Subcutaneous abdominal adipose tissue (tissue), 5 donors: ENCODE results near the gene TREML1.

ENCODE experiments used
- H3K27ac ChIP-seq: one replicate; pipeline ENCODE4 v1.7.0; 2013; ENCODE audit warnings: low read depth, mild to moderate bottlenecking, inconsistent platforms, low read length, moderate library complexity
- H3K27me3 ChIP-seq, 5 donors: one replicate each; pipeline ENCODE4 v1.7.0; 2013; ENCODE audit warnings: low read length in 5 of 5, inconsistent platforms in 1 of 5; ENCODE audit not compliant: control insufficient read depth in 5 of 5, insufficient read depth in 4 of 5
- H3K36me3 ChIP-seq, 5 donors: one replicate each; pipeline ENCODE4 v1.7.0; 2013; ENCODE audit warnings: low read length in 5 of 5; ENCODE audit not compliant: control insufficient read depth in 5 of 5, insufficient read depth in 5 of 5
- H3K4me1 ChIP-seq, 5 donors: one replicate each; pipeline ENCODE4 v1.7.0; 2013; ENCODE audit warnings: low read length in 5 of 5, mild to moderate bottlenecking in 3 of 5, moderate library complexity in 1 of 5; ENCODE audit not compliant: control insufficient read depth in 5 of 5, insufficient read depth in 5 of 5
- H3K4me3 ChIP-seq, 5 donors: one replicate each; pipeline ENCODE4 v1.7.0; 2013; ENCODE audit warnings: low read length in 5 of 5, low read depth in 1 of 5
- H3K9ac ChIP-seq, 5 donors: one replicate each; pipeline ENCODE4 v1.7.0; 2013; ENCODE audit warnings: low read length in 5 of 5, mild to moderate bottlenecking in 4 of 5, moderate library complexity in 3 of 5
- H3K9me3 ChIP-seq, 5 donors: one replicate each; pipeline ENCODE4 v1.7.0; 2013; ENCODE audit warnings: low read length in 5 of 5; ENCODE audit not compliant: control insufficient read depth in 5 of 5
- donor health status: healthy.
- donor health status: healthy.
- donor health status: healthy.
- donor health status: healthy.
- donor health status: healthy.

Gene TREML1, protein sequence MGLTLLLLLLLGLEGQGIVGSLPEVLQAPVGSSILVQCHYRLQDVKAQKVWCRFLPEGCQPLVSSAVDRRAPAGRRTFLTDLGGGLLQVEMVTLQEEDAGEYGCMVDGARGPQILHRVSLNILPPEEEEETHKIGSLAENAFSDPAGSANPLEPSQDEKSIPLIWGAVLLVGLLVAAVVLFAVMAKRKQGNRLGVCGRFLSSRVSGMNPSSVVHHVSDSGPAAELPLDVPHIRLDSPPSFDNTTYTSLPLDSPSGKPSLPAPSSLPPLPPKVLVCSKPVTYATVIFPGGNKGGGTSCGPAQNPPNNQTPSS

DNA sequence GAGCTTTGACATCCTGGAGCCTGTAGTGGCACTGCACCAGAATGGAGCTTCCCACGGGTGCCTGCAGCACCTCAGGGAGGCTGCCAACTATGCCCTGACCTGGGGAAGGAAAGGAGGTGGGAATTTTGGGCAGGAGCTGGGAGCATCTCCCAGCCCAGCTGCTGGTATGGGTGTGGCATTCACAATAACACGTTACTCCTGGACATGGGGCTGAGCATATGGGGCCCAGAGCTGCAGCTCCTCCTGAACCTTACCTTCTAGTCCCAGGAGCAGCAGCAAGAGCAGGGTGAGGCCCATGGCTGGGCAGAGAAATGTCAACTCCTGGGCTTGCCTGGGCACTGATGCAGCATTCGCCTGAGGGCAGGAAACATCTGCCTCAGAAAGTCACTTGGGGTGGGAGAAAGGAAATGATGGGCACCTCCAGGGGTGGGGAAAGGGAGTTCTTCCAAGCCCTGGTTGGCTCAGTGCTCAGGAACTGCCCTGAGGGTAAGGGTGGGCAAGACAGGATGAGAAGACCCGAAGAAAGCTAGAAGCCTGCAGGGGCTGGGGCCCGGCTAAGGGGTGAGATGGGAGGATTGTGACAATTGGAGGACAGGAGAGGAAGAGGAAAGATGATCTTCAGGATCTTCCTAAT is at the start of gene TREML1:
TREML1 (minus strand) TSS at position 356 of the 634 bp plus-strand sequence; CDS start at position 297, 59 bp downstream.
- no peaks in the 10 kb centered on the region for H3K9me3 ChIP-seq

DNA sequence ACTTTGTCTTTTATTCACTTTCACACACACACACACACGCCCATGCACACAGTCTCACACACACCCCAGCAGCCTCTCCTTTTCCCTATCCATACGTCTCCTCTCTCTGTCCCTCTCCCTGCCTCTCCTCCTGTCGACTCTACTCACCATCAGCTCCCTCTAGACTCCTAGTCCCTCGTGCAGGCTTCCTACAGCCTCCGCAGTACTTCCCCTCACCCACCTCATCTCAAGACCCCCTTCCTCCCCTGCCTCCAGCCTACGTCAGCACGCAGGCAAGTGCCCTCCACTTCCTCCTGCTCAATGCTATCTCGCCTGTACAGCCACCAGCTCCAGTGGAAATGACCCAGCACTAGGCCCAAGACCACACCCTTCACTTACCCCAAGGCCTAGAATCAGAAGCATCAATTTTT is 47.6 kb upstream of the TREML1 start:
- Histone ChIP-seq H3K9me3 (no peaks in the 10 kb centered on the region), H3K27ac (no peak overlapping the region), H3K4me3 (no peak overlapping the region), H3K9ac (no peak overlapping the region), H3K4me1 (peaks cover 0 to 20% (median 0%) of the 10 kb centered on the region in 5 donors), H3K36me3 (no peaks in the 10 kb centered on the region), H3K27me3 (peaks cover 0 to 2% (median 0%) of the 10 kb centered on the region in 5 donors)

More for the DNA sequence above, at the start of gene TREML1:
- H3K36me3 ChIP-seq, result peaks cover 0 to 6% (median 2%) of the 10 kb centered on the region in 5 donors
- H3K4me3 ChIP-seq, result no peak within 1 kb of the TSS
- H3K9ac ChIP-seq, result no peak within 1 kb of the TSS
- H3K4me1 ChIP-seq, result no peaks in the 10 kb centered on the region
- no peak within 1 kb of the TSS for H3K27ac ChIP-seq
- peaks cover 0 to 14% (median 5%) of the 10 kb centered on the region in 5 donors for H3K27me3 ChIP-seq

DNA sequence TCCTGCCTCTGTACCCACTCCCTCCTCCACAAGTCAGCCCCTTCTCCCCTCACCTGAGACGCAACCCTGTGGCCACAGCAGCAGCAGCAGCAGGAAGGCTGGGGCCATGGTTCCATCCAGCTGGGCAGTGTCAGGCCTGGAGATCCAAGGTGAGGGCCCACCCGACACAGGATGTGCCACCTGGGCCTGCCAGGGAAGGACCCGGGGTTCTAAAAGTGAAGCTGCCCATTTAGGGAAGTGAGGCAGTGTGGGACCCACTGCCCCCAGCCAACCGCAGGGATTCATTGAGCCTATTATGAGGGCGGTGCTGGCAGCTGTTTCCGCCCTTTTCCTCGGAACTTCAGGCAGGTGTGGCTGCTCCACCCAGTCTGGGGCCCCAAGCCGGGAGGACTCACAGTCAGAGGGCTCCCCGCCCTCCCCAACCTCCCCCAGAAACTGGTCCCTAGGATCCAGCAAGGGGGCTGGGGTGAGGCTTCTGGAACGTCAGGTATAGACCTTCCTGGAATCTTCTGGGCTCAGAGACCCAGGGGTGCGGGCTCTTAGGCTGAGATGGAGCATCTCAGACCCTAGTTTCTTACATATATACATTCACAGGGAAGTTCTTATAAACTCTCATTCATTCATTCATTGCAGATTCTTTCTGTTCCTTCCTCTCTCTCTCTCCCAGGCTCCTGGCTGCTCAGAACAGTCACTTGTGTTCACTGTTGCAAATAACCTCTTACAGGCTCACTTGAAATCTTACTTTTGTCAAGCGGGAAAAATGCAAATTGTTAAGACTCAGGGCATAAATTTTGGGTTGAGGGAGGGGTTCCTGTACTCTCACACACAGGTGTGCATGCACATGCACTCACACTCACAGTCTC is 47.0 kb upstream of the TREML1 start, which contains the start of gene TREML2:
TREML2 (minus strand) TSS at position 249 of the 863 bp plus-strand sequence; CDS start at position 108, 141 bp downstream.
- no peaks in the 10 kb centered on the region for H3K9me3 ChIP-seq
- H3K9ac ChIP-seq, result peak within 1 kb of the TSS in 1 of 5 donors; percentile 7
- no peaks in the 10 kb centered on the region for H3K27me3 ChIP-seq
- no peak within 1 kb of the TSS for H3K27ac ChIP-seq
- peaks cover 0 to 20% (median 0%) of the 10 kb centered on the region in 5 donors for H3K4me1 ChIP-seq
- H3K4me3 ChIP-seq, result no peak within 1 kb of the TSS
- no peaks in the 10 kb centered on the region for H3K36me3 ChIP-seq

DNA sequence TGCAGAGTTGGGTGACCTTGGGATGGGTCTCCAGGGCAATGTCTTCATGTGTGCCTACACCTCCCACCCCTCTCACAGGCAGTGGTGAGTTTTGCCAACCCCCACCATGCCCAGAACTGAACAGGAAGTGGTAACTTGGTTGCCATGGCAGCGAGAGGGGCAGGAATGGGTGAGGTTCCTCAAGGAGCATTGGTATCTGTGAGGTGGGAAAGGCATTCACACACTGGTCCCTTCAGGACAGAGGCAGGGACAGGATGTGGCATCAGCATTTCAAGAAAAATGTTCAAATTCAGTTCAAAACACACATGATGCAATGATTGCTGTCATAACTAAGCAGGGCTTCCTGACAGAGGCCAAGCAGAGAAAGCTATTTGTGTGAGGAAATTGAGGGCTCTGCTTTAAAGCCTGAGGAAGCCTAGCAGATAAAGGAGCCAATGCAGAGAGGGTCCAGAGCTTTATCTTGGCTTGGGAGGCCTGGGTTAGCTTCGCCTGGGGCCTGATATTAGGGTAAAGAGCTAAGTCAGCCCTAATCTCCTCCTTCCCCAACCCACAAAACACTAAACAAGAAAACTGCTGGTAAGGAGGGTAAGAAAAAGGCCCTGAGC is 46.3 kb upstream of the TREML1 start:
- H3K4me1 ChIP-seq, result peaks cover 0 to 20% (median 0%) of the 10 kb centered on the region in 5 donors
- no peaks in the 10 kb centered on the region for H3K36me3 ChIP-seq
- H3K9me3 ChIP-seq, result no peaks in the 10 kb centered on the region
- H3K9ac ChIP-seq, result peak overlapping the region in 1 of 5 donors; percentile 7
- no peak overlapping the region for H3K27ac ChIP-seq
- H3K27me3 ChIP-seq, result peaks cover 0 to under 1% (median 0%) of the 10 kb centered on the region in 5 donors
- H3K4me3 ChIP-seq, result no peak overlapping the region

DNA sequence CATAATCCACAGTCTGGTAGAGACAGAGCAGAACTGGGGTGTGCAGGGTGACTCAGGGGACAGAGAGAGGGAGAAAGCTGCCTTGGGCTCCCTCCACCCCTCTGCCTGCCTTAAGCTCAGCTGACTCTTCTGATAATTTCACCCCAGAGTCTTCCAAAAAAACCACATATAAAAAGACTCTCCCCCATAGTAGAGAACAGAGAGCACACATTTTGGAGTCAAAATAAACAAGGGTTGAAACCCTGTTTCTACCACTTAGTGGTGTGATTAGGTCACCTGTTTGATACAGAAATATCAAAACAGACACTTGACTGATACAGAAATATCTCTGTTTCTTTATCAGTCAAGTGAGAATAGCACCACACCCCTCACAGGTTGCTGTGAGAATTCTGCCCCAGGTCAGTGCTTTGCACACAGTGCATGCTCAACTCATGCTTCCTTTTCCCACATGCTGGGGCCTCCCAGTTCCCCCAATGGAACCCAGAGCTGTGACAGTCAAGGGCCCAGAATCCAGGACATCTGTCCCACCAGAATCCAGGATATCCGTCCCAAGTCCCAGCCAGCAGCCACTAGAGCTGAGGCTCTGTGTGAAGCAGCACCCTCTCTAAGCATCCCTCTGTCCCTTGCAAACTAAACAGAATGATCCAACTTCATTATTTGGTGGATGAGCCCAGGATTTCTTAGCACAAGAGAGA is 45.6 kb upstream of the TREML1 start:
- peaks cover 0 to 20% (median 0%) of the 10 kb centered on the region in 5 donors for H3K4me1 ChIP-seq
- H3K36me3 ChIP-seq, result no peaks in the 10 kb centered on the region
- no peak overlapping the region for H3K4me3 ChIP-seq
- H3K9me3 ChIP-seq, result no peaks in the 10 kb centered on the region
- no peak overlapping the region for H3K27ac ChIP-seq
- peaks cover 0 to 3% (median 0%) of the 10 kb centered on the region in 5 donors for H3K27me3 ChIP-seq
- H3K9ac ChIP-seq, result no peak overlapping the region

DNA sequence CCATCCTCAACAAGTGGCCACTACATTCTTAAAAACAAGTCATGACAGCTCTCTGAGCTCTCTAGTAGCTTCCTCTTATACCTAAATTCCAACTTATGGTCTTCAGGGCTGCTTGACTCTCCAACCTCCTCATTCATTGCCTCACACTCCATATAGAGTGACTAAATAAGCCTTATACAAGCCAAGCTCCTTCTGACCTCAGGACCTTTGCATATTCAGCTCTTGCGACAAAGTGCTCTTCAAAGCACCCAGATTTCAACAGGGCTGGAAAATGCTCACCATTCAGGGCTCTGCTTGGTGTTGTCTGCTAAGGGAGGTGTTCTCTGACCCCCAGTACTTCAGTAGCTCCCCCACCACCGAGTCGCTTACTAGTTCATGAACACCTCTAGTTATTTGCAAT is 43.1 kb upstream of the TREML1 start:
- H3K9ac ChIP-seq, result no peak overlapping the region
- peaks cover 3 to 15% (median 5%) of the 10 kb centered on the region in 5 donors for H3K27me3 ChIP-seq
- peaks cover 0 to 20% (median 0%) of the 10 kb centered on the region in 5 donors for H3K4me1 ChIP-seq
- no peaks in the 10 kb centered on the region for H3K9me3 ChIP-seq
- H3K36me3 ChIP-seq, result no peaks in the 10 kb centered on the region
- no peak overlapping the region for H3K4me3 ChIP-seq
- H3K27ac ChIP-seq, result no peak overlapping the region

DNA sequence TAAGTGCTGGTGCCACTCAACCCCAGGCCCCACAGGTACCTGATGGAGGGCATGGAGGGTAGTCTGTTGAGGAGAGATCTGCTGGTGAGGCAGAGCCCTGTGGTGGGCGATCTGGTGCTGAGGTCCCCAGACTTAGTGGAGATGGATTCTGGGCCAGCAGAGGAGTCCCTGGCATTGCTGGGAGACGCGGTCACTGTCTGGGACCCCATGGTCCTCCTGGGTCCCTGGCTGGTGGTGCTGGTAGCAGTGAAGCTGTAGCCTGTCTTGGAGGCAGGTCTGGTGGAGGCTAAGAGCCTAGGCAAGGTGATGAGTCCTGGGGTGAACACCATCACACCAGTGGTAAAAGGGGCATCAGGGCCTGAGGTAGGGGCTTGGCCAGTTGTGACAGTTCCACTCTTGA is 40.2 kb upstream of the TREML1 start:
- H3K4me1 ChIP-seq, result no peaks in the 10 kb centered on the region
- H3K9ac ChIP-seq, result no peak overlapping the region
- no peak overlapping the region for H3K4me3 ChIP-seq
- H3K36me3 ChIP-seq, result no peaks in the 10 kb centered on the region
- H3K27ac ChIP-seq, result no peak overlapping the region
- H3K9me3 ChIP-seq, result peaks cover 0 to 13% (median 6%) of the 10 kb centered on the region in 5 donors
- H3K27me3 ChIP-seq, result peaks cover 3 to 18% (median 14%) of the 10 kb centered on the region in 5 donors

DNA sequence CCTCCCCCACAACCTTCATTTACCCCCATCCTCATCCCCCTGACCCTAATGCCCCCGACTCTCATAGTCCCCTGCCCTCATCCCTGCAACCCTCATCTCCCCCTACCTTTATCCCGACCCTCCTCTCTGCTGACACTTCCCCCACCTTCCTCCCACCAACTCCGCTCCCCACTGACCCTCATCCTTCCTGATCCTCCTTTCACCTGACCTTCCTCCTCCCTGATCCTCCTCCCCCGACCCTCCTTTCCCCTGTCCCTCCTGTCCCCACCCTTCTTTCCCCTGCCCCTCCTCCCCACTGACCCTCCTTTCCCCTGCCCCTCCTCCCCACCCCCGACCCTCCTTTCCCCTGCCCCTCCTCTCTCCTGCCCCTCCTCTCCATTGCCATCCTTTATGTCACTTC is 39.7 kb upstream of the TREML1 start:
- Histone ChIP-seq H3K36me3 (no peaks in the 10 kb centered on the region), H3K4me1 (no peaks in the 10 kb centered on the region), H3K27ac (no peak overlapping the region), H3K4me3 (no peak overlapping the region), H3K27me3 (peaks cover 3 to 18% (median 15%) of the 10 kb centered on the region in 5 donors), H3K9me3 (peaks cover 0 to 16% (median 6%) of the 10 kb centered on the region in 5 donors), H3K9ac (no peak overlapping the region)

DNA sequence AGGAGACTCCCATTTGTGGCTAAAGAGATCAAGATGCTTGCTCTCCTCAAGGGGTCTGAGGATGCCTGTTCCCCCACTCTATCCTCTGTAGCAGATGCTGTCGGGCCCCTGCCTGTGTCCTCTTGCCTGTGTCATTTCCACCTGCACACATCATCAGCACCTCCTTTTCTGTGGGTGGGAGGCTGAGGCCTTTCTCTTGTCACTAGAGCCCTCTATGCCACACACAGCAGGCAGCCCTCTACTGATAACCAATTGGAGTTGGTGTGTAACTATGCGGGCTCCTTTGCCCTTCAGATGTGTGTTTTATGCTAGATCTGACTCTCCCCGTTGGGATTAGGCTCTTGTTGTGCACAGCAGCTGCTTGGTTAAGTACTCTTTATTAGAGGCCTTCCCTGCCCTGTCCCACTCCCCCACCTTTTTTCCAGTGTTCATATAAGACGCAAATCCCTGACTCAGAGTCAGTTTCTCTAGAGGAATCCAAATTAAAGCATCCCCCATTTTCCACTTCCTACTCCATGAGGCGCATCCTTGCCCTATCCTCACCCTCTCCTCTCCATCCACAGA is 39.1 kb upstream of the TREML1 start:
- peaks cover 3 to 18% (median 15%) of the 10 kb centered on the region in 5 donors for H3K27me3 ChIP-seq
- no peak overlapping the region for H3K9ac ChIP-seq
- no peaks in the 10 kb centered on the region for H3K36me3 ChIP-seq

More for the DNA sequence above, 39.1 kb upstream of the TREML1 start:
- Histone ChIP-seq H3K9me3 (peaks cover 0 to 16% (median 6%) of the 10 kb centered on the region in 5 donors), H3K4me3 (no peak overlapping the region), H3K27ac (no peak overlapping the region), H3K4me1 (no peaks in the 10 kb centered on the region)
